ENCODE data around the gene TMEM170A.

The TMEM170A gene

DNA sequence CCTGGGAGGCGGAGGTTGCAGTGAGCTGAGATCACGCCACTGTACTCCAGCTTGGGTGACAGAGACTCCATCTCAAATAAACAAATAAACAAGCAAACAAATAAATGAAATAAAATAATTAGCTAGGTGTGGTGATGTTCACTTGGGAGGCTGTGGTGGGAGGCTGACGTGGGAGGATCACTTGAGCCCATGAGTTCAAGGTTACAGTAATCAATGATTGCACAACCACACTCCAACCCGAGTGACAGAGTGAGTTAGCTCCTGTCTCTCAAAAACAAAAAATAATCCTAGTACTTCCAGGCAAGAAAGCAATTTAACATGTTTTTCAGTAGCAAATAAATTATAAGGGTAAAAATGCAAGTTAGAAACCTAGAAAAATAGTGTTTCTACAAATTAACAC is 57.5 kb downstream of the TMEM170A start:
- no peak for DNase-seq (ENCODE audit: low read depth in 2 of 3, low spot score in 1 of 3)

- DNase-seq (ENCODE audit: low read depth in 2 of 3, low spot score in 1 of 3), result no peak
Observed at GRCh38 chr16:75402821-75403475, 61.5 kb downstream of the TMEM170A start.

- DNase-seq (ENCODE audit: low read depth in 2 of 3, low spot score in 1 of 3), result peak in 1 of 3 donors; percentile 30
Observed at GRCh38 chr16:75402159-75402820, 62.2 kb downstream of the TMEM170A start.

DNA sequence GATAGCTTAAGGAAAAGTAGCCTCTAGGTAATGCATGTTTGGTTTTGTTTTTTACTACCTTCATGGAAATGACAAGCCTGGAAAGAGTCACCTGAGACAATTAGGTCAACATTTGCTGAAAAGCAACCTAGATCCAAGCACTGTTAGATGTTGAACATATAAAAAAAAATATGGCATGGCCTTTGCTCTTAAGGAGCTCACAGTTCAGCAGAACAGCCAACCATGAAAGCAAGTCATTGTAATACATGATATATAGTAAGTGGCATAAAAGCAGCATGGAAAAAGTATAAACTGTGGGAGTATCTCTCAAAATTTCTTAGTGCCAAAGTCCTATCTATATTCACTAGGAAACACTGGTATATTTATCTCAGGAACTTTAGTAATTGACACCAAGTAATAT is 62.8 kb downstream of the TMEM170A start:
- no peak for DNase-seq (ENCODE audit: low read depth in 2 of 3, low spot score in 1 of 3)

DNA sequence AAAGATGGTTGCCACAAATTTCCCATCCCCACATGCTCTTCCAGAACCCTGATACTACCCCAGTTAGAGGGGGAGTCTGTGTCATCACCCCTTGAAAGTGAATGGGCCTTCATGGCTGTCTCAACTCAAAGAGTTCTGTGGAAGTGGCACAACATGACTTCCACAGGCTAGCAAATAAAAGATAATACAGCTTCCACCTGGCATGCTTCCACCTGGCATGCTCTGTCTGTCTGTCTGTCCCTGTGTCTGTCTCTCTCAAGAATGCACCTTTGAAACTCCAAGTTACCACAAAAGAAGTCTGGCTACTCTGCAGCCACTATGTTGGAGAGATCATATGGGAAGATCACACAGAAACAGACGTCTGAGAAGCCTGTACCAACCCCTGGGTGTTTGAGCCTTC is 66.2 kb downstream of the TMEM170A start:
- DNase-seq (ENCODE audit: low read depth in 2 of 3, low spot score in 1 of 3), result no peak

DNA sequence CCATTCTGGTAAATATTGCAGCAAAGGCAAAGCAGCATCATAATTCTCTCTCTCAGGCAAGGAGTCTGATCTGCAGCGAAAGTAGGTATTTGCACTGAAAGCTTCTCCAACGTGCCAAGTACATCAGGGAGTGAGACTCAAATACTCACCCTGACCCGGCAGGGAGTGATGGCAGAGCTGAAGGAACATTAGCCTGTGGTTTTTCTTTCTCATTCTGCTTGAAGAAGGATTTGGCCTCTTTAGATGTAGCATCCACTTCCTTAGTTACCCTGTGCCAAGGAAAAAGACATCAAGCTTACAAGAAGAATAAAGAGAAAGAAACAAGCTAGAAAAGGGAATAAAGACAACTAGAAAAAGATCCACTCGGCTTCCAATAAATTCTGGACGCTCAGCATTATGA is 69.5 kb downstream of the TMEM170A start:
- no peak for DNase-seq (ENCODE audit: low read depth in 2 of 3, low spot score in 1 of 3)
